Activated CD8-positive, alpha-beta memory T cell treated with anti-CD3 and anti-CD28 coated beads, Interleukin-2, amount 10 ng/mL, durations not matched to agents 7 days and 5 days (primary cell): ENCODE data around the gene STEAP4. TPM values are rescaled to one million over a fixed set of nuclear protein-coding genes. Genes with fewer than 3 reads are reported as not detected.

Source experiments
- ATAC-seq: fragments of 150-1000 bp; cut with Tn5 transposase; one replicate; pipeline ENCODE4 v1.10.0; 2021; ENCODE audit warnings: moderate library complexity
- CTCF ChIA-PET: fragments of 350-600 bp; sonication (Branson Sonifier 250); formaldehyde crosslinking; loops from one replicate; lab custom pipeline; 2021; ENCODE audit warnings: antibody characterized with exemption; lab: Charles Lee
- DNase-seq: peaks from one replicate; pipeline ENCODE4 v3.0.0-alpha.2; 2020
- H3K27ac Mint-ChIP-seq: one replicate; pipeline ENCODE4 v1.8.0; 2021; ENCODE audit warnings: mild to moderate bottlenecking, mixed read lengths
- H3K27me3 Mint-ChIP-seq: one replicate; pipeline ENCODE4 v1.8.0; 2021; ENCODE audit warnings: mixed read lengths
- H3K36me3 Mint-ChIP-seq: one replicate; pipeline ENCODE4 v1.8.0; 2021; ENCODE audit warnings: mild to moderate bottlenecking, mixed read lengths
- H3K4me1 Mint-ChIP-seq: one replicate; pipeline ENCODE4 v1.8.0; 2021; ENCODE audit warnings: mixed read lengths
- H3K4me3 Mint-ChIP-seq: one replicate; pipeline ENCODE4 v1.8.0; 2021; ENCODE audit warnings: mild to moderate bottlenecking, moderate library complexity, mixed read lengths
- H3K9me3 Mint-ChIP-seq: one replicate; pipeline ENCODE4 v1.8.0; 2022; ENCODE audit warnings: low read depth, mixed read lengths
- total RNA-seq, 2 experiments: library from RNA; stranded (reverse); gene quantifications; one replicate each; pipeline ENCODE4 v1.2.3, GENCODE V29; 2021

Gene STEAP4
- under 1 TPM in 1 of 2 experiments, not detected in 1; 0.05 TPM for total RNA-seq

DNA sequence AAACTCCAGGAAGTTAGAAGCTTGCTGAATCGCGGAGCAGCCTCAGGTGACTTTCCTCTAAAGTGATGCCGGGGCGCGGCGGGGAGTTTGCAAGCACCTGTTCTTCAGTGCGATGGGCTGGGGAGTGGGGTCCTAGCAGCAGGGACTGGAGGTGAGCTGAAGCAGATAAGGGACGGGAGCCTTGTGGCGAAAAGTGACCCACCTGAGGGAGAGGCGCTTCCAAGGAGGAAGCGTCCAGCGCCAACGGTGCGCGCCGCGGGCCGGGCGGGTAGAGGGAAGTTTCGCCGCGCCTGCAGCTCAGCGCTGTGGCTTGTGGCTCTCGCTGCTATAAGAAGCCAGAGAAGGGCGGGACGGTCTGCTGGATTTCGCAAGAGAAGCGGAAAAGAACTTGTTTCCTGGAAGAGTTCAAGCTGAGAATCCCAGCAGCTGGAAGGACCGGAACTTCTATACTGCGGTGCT is at the start of gene STEAP4:
Gene STEAP4 (minus strand): TSS at position 305 of the 459 bp plus-strand sequence. CDS start 22,625 bp downstream, outside the sequence.
- Mint-ChIP-seq H3K36me3 (no peaks in the 10 kb centered on the region), H3K9me3 (no peaks in the 10 kb centered on the region), H3K27ac (no peak within 1 kb of the TSS), H3K4me3 (peak within 1 kb of the TSS; percentile 49), H3K4me1 (peaks cover 7% of the 10 kb centered on the region), H3K27me3 (peaks cover 31% of the 10 kb centered on the region)
- ATAC-seq (peak; percentile 47), DNase-seq (no peak)
- CTCF ChIA-PET, result no interaction called here

- DNase-seq, result no peak
- no peak for ATAC-seq
- Mint-ChIP-seq H3K27ac (no peak overlapping the region), H3K36me3 (no peaks in the 10 kb centered on the region), H3K9me3 (no peaks in the 10 kb centered on the region), H3K27me3 (peaks cover 22% of the 10 kb centered on the region), H3K4me3 (no peak overlapping the region), H3K4me1 (peaks cover 2% of the 10 kb centered on the region)
- CTCF ChIA-PET, result no interaction called here
Measured at GRCh38 chr7:88355011-88355410, 48.3 kb upstream of the STEAP4 start.

GRCh38 chr7:88350118-88350517 is 43.4 kb upstream of the STEAP4 start:
- no peaks in the 10 kb centered on the region for H3K36me3 Mint-ChIP-seq
- CTCF ChIA-PET, result no interaction called here
- no peak overlapping the region for H3K27ac Mint-ChIP-seq
- H3K9me3 Mint-ChIP-seq, result no peaks in the 10 kb centered on the region
- H3K4me1 Mint-ChIP-seq, result no peaks in the 10 kb centered on the region
- no peak for DNase-seq
- no peak overlapping the region for H3K4me3 Mint-ChIP-seq
- ATAC-seq, result no peak
- peaks cover 35% of the 10 kb centered on the region for H3K27me3 Mint-ChIP-seq

- no peaks in the 10 kb centered on the region for H3K36me3 Mint-ChIP-seq
- ATAC-seq, result no peak
- H3K27me3 Mint-ChIP-seq, result peaks cover 29% of the 10 kb centered on the region
- H3K4me1 Mint-ChIP-seq, result no peaks in the 10 kb centered on the region
- H3K4me3 Mint-ChIP-seq, result no peak overlapping the region
- no peaks in the 10 kb centered on the region for H3K9me3 Mint-ChIP-seq
- CTCF ChIA-PET, result no interaction called here
- H3K27ac Mint-ChIP-seq, result no peak overlapping the region
- no peak for DNase-seq
Measured at GRCh38 chr7:88347517-88347916, 40.8 kb upstream of the STEAP4 start.

DNA sequence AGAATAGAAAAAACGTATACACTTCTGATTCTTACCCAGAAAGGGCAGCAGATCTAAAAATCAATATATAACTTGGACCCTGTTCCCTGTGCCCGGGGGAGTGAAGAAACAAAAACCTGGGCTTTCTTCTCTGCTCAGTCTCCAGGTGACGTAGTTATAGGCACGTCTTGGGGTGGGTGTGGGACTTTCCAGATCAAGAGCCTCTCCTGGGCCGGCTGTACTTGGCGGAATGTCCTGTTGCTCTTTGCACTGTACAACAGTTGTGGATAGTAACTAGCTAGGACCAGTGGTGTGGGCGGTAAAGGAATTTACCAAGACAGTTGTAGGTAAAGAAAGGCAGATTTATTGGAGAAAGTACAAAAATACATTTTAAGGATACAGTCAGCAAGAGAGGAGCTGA is 40.4 kb upstream of the STEAP4 start:
- ATAC-seq, result no peak
- Mint-ChIP-seq H3K9me3 (no peaks in the 10 kb centered on the region), H3K36me3 (no peaks in the 10 kb centered on the region), H3K4me1 (no peaks in the 10 kb centered on the region), H3K4me3 (no peak overlapping the region), H3K27ac (no peak overlapping the region), H3K27me3 (peaks cover 29% of the 10 kb centered on the region)
- DNase-seq, result no peak
- CTCF ChIA-PET, result no interaction called here

- Mint-ChIP-seq H3K27ac (no peak overlapping the region), H3K36me3 (no peaks in the 10 kb centered on the region), H3K27me3 (peaks cover 29% of the 10 kb centered on the region), H3K9me3 (no peaks in the 10 kb centered on the region), H3K4me1 (no peaks in the 10 kb centered on the region), H3K4me3 (no peak overlapping the region)
- CTCF ChIA-PET, result interaction anchor here (1.1 kb wide), 1 partner anchor 38 kb away, joined by 3 read pairs; no protein-coding TSS in a partner anchor
- DNase-seq (no peak), ATAC-seq (no peak)
Measured at GRCh38 chr7:88346357-88346756, 39.7 kb upstream of the STEAP4 start.

DNA sequence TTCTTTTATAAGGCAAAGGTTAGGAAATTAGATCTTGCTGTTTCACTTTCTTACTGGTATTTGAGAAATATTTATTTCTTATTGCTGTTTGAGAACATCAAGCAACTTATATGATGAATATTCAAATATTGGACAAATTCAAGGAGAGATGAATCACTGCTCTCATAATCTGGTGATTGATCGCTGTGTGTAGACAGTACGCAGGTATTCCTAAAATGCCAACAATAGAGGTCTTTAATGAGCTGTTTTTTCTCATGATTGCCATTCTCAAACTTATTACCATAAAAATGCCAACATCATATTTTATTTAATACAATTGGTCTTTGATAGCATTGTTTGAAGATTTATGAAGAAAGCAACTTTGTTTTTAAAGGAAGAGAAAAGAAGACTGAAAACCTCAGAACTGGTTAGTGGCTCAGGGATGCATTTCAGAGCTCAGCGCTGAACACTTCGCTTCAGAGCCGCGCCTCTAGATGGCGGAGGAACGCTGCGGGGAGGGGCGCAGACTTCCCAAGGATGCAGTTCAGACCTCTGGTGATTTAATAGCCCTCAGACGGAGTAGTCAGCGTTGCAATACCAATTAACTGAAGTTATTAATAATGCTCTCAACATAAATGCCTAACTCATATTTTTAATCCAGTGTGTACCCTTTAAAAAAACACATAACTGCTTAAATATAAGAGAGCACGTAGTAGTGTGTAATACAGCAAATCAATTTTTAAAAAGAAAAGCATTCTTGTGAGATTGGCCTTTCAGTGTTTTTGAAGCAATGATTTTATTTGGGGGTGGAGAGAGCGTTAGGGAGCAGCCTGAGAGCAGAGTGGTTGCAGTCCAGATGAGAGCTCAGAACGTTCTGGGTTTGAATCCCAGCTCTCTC is 38.5 kb upstream of the STEAP4 start:
- peak; percentile 42 for ATAC-seq
- DNase-seq, result no peak

DNA sequence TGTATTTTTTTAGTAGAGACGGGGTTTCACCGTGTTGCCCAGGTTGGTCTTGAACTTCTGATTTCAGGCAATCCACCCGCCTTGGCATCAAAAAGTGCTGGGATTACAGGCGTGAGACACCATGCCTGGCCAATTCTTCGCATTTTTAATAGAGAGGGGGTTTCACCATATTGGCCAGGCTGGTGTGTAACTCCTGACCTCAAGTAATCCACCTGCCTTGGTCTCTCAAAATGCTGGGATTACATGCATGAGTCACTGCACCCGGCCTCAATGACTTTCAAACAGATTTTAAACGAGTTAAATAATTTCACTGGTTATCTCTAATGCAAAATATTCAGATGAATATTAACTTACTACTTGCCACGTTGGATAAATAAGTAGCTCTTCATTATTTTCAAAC is 37.6 kb upstream of the STEAP4 start:
- peaks cover 25% of the 10 kb centered on the region for H3K27me3 Mint-ChIP-seq
- CTCF ChIA-PET, result no interaction called here
- DNase-seq (no peak), ATAC-seq (no peak)
- H3K27ac Mint-ChIP-seq, result no peak overlapping the region
- no peak overlapping the region for H3K4me3 Mint-ChIP-seq
- no peaks in the 10 kb centered on the region for H3K4me1 Mint-ChIP-seq
- no peaks in the 10 kb centered on the region for H3K9me3 Mint-ChIP-seq
- no peaks in the 10 kb centered on the region for H3K36me3 Mint-ChIP-seq

More for the DNA sequence above, 38.5 kb upstream of the STEAP4 start:
- CTCF ChIA-PET, result interaction anchor here (0.7 to 1.2 kb wide), 4 partner anchors 19 to 46 kb away, joined by 3 to 4 read pairs (median 3); no protein-coding TSS in a partner anchor
- Mint-ChIP-seq H3K9me3 (no peaks in the 10 kb centered on the region), H3K4me3 (no peak overlapping the region), H3K27ac (no peak overlapping the region), H3K4me1 (no peaks in the 10 kb centered on the region), H3K36me3 (no peaks in the 10 kb centered on the region), H3K27me3 (peaks cover 25% of the 10 kb centered on the region)

DNA sequence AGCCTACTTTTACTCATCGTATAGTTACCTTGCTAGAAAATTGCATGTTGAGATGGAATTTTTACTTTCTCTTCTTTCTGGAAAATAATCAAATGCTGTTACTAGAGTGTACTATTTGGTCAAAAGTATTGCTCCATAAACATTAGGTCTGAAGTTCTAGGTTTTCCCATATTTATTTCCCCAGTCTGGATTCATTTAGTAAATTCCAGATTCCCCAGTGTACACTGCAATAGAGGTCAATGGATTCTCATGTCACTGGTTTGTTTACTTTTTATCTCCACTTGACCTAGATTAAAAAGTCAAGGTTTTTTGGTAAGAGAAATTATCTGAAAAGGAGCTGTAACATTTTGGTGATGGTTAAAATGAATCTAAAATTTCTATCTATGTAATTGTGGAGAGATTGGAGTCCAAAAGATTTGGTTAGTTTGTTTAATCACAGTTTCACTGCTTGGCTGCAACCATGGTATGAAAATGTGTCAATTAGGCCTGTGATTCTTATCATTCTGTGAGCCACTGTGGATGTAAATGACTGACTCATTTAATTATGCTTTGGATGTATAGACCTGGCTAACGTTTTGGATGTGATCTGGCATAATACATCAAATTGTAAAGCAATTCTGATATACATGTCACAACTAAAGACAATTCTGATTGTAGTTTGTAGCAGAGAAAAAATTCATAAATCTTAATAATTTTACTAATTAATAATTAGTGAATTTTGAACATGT is 32.7 kb upstream of the STEAP4 start:
- Mint-ChIP-seq H3K9me3 (no peaks in the 10 kb centered on the region), H3K4me3 (no peak overlapping the region), H3K27me3 (peaks cover 6% of the 10 kb centered on the region), H3K36me3 (no peaks in the 10 kb centered on the region), H3K4me1 (no peaks in the 10 kb centered on the region), H3K27ac (no peak overlapping the region)
- CTCF ChIA-PET, result no interaction called here
- no peak for DNase-seq
- no peak for ATAC-seq

DNA sequence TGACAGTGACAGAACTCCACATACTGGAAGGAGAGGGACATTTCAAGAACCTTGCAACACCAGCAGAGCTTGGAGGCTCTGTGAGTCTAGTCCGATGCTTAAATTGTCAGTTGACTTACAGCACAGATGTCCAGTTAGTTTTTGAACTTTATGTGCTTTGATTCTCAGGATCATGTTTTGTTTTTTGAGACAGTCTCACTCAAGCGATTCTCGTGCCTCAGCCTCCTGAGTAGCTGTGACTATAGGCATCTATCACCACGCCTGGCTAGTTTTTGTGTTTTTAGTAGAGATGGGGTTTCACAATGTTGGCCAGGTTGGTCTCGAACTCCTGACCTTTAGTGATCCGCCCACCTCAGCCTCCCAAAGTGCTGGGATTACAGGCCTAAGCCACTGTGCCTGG is 31.8 kb upstream of the STEAP4 start:
- Mint-ChIP-seq H3K36me3 (no peaks in the 10 kb centered on the region), H3K9me3 (no peaks in the 10 kb centered on the region), H3K4me3 (no peak overlapping the region), H3K27me3 (peaks cover 6% of the 10 kb centered on the region), H3K27ac (no peak overlapping the region), H3K4me1 (no peaks in the 10 kb centered on the region)
- CTCF ChIA-PET, result no interaction called here
- DNase-seq (no peak), ATAC-seq (no peak)

- Mint-ChIP-seq H3K27ac (no peak overlapping the region), H3K27me3 (peaks cover 3% of the 10 kb centered on the region), H3K9me3 (no peaks in the 10 kb centered on the region), H3K36me3 (no peaks in the 10 kb centered on the region), H3K4me3 (no peak overlapping the region), H3K4me1 (no peaks in the 10 kb centered on the region)
- DNase-seq (no peak), ATAC-seq (no peak)
- CTCF ChIA-PET, result no interaction called here
Measured at GRCh38 chr7:88337572-88337971, 30.9 kb upstream of the STEAP4 start.

GRCh38 chr7:88331322-88331721 is 24.6 kb upstream of the STEAP4 start:
- H3K27me3 Mint-ChIP-seq, result peaks cover 3% of the 10 kb centered on the region
- CTCF ChIA-PET, result no interaction called here

GRCh38 chr7:88329532-88330463 is 23.1 kb upstream of the STEAP4 start:
- Mint-ChIP-seq H3K9me3 (no peaks in the 10 kb centered on the region), H3K27me3 (peaks cover 3% of the 10 kb centered on the region), H3K36me3 (no peaks in the 10 kb centered on the region), H3K27ac (no peak overlapping the region), H3K4me3 (no peak overlapping the region), H3K4me1 (no peaks in the 10 kb centered on the region)
- DNase-seq (no peak), ATAC-seq (no peak)
- CTCF ChIA-PET, result no interaction called here

More at GRCh38 chr7:88331322-88331721, 24.6 kb upstream of the STEAP4 start:
- H3K4me1 Mint-ChIP-seq, result no peaks in the 10 kb centered on the region
- DNase-seq (no peak), ATAC-seq (no peak)
- no peaks in the 10 kb centered on the region for H3K9me3 Mint-ChIP-seq
- no peak overlapping the region for H3K27ac Mint-ChIP-seq
- no peaks in the 10 kb centered on the region for H3K36me3 Mint-ChIP-seq
- H3K4me3 Mint-ChIP-seq, result no peak overlapping the region
